ENCODE data around the gene LRRC8E. TPM values are rescaled to one million over a fixed set of nuclear protein-coding genes. Genes with fewer than 3 reads are reported as not detected.
A peak's percentile ranks its signal among the peaks of the same experiment; 100 is the strongest.

The LRRC8E gene
- total RNA-seq, 3 donors from 2014 or later, result 1.4 to 15.1 (median 6.6) TPM

DNA sequence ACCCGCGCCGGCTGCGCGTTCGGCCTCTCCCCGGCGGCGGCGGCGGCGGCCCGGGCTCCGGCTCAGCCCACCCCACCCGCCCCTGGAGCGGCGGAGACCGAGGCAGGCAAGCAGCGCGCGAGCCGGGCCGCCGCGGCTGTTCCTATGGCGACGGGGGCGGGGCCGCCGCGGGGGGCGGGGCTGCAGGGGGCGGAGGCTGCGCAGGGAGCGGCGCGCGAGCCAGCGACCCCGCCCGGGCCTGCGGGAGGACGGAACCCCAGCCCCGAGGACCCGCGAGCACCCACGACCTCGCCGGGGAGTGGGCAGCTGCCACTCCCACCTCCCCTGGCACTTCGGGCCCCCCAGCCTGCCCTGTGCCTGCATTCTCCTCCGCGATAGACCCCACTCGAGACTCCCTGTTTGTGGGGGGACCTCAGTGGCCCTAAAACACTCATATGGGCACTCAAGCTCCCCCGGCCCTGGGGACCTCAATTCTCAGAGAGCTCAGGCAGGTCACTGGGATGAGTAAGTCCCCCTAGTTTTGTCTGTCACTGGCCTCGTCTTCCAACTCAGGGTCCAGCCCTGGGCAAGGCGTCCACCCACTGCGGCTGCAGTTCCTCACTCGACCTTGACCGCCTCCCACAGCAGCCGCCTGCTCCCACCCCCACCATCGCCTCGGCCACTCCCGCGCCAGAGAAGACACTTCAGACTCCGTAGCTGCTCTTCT is 37.9 kb downstream of the LRRC8E start, which contains the start of gene CTXN1:
TSS of gene CTXN1 (minus strand) at position 115 of the 706 bp plus-strand sequence. CDS start 597 bp downstream, outside the sequence.
- no peaks in the 10 kb centered on the region for H3K9me3 ChIP-seq
- no peaks in the 10 kb centered on the region for H3K36me3 ChIP-seq
- peak within 1 kb of the TSS; percentile 41 to 72 (median 60) for H3K4me3 ChIP-seq
- no peak for TF ChIP-seq POLR2AphosphoS5 (IDR thresholded peaks at IDR 0.05)
- TF ChIP-seq, protein P1, sequence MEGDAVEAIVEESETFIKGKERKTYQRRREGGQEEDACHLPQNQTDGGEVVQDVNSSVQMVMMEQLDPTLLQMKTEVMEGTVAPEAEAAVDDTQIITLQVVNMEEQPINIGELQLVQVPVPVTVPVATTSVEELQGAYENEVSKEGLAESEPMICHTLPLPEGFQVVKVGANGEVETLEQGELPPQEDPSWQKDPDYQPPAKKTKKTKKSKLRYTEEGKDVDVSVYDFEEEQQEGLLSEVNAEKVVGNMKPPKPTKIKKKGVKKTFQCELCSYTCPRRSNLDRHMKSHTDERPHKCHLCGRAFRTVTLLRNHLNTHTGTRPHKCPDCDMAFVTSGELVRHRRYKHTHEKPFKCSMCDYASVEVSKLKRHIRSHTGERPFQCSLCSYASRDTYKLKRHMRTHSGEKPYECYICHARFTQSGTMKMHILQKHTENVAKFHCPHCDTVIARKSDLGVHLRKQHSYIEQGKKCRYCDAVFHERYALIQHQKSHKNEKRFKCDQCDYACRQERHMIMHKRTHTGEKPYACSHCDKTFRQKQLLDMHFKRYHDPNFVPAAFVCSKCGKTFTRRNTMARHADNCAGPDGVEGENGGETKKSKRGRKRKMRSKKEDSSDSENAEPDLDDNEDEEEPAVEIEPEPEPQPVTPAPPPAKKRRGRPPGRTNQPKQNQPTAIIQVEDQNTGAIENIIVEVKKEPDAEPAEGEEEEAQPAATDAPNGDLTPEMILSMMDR (IDR thresholded peaks at IDR 0.05), result no peak
- TF ChIP-seq POLR2A (IDR thresholded peaks at IDR 0.05), result no peak
- intact Hi-C loops (cut with DNase I; ENCODE audit: low total_unique reads), result no loop called here
- H3K27me3 ChIP-seq, result no peaks in the 10 kb centered on the region
- DNase-seq (ENCODE audit: low spot score in 2 of 2), result peak in 1 of 2 donors; percentile 71
- H3K27ac ChIP-seq, result peak within 1 kb of the TSS; percentile 96 to 97
- peaks cover 37 to 38% of the 10 kb centered on the region in 2 donors for H3K4me1 ChIP-seq

DNA sequence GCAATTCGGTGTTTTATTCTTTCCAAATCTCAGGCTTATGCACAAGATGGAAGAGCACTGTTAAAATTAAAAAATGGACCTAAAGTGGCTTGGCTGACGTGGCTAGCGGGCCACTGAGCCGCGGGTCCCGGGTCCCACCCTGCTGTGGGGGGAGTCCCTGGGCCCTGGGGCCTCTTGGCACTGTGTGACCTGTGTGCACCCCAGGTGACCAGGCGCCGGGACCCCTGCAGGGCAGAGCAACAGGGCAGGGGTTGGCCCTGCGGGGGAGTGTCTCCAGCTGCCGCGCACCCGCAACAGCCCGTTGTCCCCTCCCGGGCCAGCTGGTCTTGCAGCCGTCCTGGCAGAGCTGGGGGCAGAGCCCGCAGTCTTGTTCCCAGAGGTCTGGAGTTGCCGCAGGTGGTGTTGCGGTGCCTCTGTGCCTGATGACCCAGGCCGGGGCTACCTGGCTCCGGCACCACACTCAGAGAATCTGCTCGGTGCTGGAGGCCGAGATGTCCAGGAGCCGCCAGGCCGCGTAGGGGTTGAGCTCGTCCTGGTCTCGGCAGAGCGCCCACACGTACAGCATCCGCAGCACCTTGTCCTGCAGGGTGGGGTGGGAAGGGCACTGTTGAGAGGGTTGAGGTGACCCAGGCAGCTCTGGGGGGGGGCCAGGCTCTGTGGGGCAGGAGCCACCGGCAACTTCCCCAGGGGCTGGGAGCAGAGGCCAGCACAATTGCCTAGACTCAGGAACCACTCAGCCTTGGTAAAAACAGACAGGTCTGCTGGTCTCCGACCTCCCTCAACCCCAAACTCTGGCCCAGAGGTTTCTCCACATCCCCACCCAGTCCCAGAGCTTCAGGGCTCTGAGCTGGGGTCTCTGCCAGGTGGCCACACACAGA is 38.7 kb downstream of the LRRC8E start:
- Histone ChIP-seq H3K36me3 (peaks cover 6% of the 10 kb centered on the region), H3K4me3 (peak overlapping the region; percentile 41 to 72 (median 60)), H3K4me1 (peaks cover 30 to 32% of the 10 kb centered on the region in 2 donors), H3K27ac (peak overlapping the region; percentile 96 to 97), H3K9me3 (no peaks in the 10 kb centered on the region), H3K27me3 (no peaks in the 10 kb centered on the region)
- DNase-seq (ENCODE audit: low spot score in 2 of 2), result no peak
- intact Hi-C loops (cut with DNase I; ENCODE audit: low total_unique reads), result no loop called here
- TF ChIP-seq POLR2A (IDR thresholded peaks at IDR 0.05), result no peak
- TF ChIP-seq POLR2AphosphoS5 (IDR thresholded peaks at IDR 0.05), result no peak
- TF ChIP-seq, protein P1 (IDR thresholded peaks at IDR 0.05), result no peak

DNA sequence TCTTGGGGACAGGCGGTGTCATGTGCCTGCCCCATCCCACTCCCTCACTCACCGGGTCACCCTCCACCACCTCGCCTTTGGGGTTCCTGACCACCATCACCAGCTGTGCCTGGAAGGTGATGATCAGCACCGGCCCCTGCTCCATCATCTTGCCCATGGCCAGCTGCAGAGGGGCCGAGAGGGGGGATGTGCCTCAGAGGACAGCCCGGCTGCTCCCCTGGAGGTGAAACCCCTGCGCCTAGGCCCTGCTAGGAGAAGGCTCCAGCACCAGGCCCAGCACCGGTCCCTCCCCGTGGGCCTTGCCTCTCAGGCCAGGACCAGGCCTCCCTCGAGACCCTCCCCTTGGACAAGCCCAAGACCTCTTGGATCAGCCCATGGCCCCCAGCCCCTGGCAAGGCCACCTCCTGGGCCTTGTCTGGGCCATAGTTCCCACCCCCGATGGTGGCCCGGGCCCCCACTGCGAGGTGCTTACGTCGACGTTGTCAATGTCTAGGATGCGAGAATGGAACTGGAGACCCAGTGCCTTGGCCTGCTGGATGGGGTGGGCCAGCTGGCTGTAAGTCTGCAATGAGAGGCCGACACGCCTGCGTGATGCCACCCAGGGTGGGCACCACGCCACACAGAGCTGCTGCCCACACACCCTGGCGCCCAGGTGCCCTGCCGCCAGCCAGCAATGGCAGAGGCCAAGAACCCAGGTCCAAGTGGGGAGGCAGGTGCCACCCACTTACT is 39.5 kb downstream of the LRRC8E start:
- TF ChIP-seq, protein P1 (IDR thresholded peaks at IDR 0.05), result no peak
- TF ChIP-seq POLR2A (IDR thresholded peaks at IDR 0.05) (no peak), POLR2AphosphoS5 (IDR thresholded peaks at IDR 0.05) (no peak)
- DNase-seq (ENCODE audit: low spot score in 2 of 2), result peak in 1 of 2 donors; percentile 67
- Histone ChIP-seq H3K9me3 (no peaks in the 10 kb centered on the region), H3K4me3 (peak overlapping the region in 1 of 3 donors; percentile 43), H3K27me3 (no peaks in the 10 kb centered on the region), H3K36me3 (peaks cover 14% of the 10 kb centered on the region), H3K27ac (peak overlapping the region; percentile 96 to 97), H3K4me1 (peaks cover 27 to 32% of the 10 kb centered on the region in 2 donors)
- intact Hi-C loops (cut with DNase I; ENCODE audit: low total_unique reads), result no loop called here

DNA sequence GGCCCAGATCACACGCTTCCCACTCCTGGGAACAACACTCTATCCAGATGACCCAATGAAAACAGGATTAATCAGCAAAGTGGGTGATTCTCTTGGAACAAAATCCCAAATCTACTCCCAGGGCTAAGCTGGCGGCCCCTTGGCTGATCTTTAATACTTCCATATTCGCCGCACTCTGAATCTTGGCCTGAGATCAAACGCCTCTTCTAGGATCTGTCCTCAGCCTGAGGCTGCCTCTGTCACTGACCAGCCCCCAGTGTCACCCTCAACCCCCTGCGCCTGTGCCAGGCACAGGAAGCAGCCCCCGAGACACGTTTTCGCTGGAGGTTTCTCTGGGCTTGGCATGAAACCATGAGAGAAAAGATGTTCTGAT is 40.0 kb downstream of the LRRC8E start:
- intact Hi-C loops (cut with DNase I; ENCODE audit: low total_unique reads), result no loop called here
- peak in 1 of 2 donors; percentile 50 for DNase-seq (ENCODE audit: low spot score in 2 of 2)
- peak overlapping the region; percentile 96 to 97 for H3K27ac ChIP-seq
- no peaks in the 10 kb centered on the region for H3K27me3 ChIP-seq
- H3K4me1 ChIP-seq, result peaks cover 27 to 32% of the 10 kb centered on the region in 2 donors
- H3K9me3 ChIP-seq, result no peaks in the 10 kb centered on the region
- peak overlapping the region in 2 of 3 donors; percentile 27 to 43 for H3K4me3 ChIP-seq
- peaks cover 20% of the 10 kb centered on the region for H3K36me3 ChIP-seq
- peak in 2 of 3 donors; percentile 15 to 17 for TF ChIP-seq POLR2AphosphoS5 (IDR thresholded peaks at IDR 0.05)
- no peak for TF ChIP-seq POLR2A (IDR thresholded peaks at IDR 0.05)
- TF ChIP-seq, protein P1 (IDR thresholded peaks at IDR 0.05), result no peak
